GM18508 (cell line): ENCODE data around the gene ADAMTSL3.
"Not testable (repeated sequence)": the region's sequence is repeated elsewhere in the genome, so short reads cannot be mapped to it uniquely, and the experiment has no call there.

Experiments
- ATAC-seq: cut with Tn5 transposase; IDR thresholded peaks from one replicate; pipeline ENCODE4 v1.9.1; 2021; ENCODE audit warnings: moderate number of reproducible peaks; ENCODE audit not compliant: insufficient read depth, unreplicated experiment

ADAMTSL3 gene

DNA sequence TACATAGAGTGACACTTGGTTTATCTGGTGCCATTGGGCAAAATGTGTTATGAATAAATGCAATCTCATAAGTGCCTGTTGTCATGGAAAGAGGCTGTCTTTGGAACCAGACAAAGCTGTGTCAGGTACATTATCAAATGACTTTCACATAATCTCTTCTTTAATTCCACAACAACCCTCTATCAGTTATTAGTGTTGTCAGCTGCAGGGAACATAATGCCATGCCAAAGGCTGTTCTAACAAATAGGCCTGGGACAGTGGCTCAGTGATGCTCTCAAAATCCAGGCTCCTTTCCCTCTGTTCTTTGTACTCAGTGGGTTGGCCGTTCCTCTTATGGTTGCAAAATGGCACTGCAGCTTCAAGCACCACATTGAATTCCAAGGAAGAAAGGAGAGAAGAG is 91.8 kb downstream of the ADAMTSL3 start:
- ATAC-seq: no peak

DNA sequence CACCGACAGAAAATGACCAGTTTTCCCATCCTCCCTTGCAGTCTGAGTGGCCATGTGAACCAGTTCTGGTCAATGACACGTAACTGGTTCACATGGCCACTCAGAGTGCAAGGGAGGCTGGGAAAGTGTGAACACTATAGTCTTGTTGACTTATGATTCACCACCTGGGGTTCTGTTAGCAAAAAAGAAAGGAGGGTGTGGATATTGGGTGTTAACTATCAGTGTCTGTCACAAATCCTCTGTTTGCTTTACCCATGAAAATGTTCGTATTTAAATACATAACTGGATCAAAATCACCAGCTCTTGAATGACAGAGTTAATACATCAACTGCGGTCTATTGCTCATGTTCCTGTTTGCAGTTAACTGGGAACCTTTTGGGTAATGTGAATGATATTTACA is 92.3 kb downstream of the ADAMTSL3 start:
- no peak for ATAC-seq

DNA sequence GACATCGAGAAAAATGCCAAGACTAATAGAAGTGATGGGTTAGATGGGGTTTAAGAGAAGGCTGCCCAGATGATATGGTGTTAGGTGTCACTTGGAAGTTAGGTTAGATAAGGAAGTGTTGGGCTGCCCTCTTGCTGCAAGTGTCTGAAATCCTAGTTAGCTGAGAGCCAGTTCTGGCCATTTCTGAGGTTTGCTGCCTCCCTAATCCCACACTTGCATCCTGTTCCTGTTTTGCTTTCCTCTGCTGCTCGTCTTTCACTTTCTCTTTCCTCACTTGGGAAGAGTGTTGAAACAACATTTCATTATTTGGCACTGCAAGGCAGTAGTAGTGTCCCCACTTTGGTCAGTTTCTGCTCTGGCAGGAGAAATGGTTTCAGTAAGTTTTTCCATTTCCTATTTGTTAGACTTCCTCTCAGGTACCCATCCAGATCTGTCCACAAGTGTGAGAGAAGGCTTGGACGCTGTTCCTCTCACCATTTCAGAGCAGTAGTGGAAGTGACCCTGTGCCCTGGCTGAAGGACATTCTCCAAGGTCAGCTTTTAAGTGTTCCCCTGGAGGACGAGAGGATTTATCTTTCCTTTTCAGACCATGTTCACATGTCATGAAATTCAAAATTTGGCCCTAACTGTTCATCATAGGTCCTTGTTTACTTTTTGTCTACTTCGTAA is 93.3 kb downstream of the ADAMTSL3 start:
- no peak for ATAC-seq

DNA sequence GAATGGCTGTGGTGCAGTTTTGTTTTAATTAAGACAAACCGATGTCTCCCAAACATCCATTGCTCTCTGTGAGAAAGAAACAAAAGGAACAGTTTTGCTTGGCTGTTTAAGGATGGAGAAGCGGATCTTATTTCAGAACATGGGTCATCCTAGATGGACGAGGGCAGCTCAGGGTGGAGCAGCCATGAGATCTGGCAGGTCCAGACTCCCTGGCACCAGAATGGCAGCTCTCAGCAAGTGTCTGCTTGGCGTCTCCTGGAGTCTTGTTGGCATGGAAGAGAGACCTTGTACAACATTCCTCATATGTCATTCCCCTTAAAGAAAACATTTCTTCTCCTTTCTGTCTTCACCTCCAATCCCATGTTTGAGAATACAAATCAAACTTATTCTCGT is 93.8 kb downstream of the ADAMTSL3 start:
- no peak for ATAC-seq

DNA sequence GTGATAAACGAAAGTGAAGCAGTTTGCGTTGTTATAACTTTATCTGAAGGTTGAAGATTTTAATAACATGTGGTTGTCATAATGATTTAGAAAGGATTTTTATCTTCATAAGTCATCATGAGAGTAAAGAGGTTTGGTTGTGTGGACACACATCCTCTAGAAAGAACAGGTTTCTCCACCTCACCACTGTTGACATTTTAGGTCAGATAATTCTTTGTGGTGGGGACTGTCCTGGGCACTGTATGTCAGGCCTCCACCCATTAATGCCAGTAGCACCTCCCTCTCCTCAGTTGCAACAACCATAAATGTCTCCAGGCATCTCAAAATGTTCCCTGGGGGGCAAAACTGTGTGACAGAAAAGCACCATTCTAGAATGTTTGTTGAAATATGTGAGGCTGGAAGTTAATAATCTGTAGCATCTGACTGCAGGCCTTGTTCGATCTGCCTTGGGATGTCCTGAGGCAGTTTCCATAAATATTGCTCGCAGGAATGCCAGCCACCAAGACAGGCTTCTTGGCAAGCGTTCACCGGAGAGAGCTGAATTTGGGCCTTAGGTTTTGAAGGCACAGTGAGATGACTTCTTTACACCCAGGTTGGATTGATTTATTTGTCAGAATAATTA is 100.1 kb downstream of the ADAMTSL3 start:
- ATAC-seq: no peak

DNA sequence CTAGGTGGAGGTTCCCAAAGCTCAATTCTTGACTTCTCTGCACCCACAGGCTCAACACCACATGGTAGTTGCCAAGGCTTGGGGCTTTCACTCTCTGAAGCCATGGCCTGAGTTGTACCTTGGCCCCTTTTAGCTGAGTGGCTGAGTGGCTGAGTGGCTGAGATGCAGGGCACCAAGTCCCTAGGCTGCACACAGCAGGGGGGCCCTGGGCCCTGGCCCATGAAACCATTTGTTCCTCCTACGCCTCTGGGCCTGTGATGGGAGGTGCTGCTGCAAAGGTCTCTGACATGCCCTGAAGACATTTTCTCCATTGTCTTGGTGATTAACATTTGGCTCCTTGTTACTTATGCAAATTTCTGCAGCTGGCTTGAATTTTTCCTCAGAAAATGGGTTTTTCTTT is 103.4 kb downstream of the ADAMTSL3 start:
- ATAC-seq: not testable (repeated sequence)

DNA sequence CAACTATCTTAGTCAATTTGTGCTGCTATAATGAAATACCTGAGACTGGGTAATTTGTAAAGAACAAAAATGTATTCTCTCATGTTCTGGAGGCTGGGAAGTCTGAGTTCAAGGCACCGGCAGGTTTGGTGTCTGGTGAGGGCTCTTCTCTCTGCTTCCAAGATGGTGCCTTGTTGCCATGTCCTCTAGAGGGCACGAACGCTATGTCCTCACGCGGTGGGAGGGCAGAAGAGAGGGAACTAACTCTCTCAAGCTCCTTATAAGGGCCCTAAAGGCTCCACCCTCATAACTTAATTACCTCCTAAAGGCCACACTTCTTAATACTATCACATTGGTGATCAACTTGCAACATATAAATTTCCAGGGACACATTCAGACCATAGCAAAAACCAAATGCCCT is 108.4 kb downstream of the ADAMTSL3 start:
- ATAC-seq: no peak

DNA sequence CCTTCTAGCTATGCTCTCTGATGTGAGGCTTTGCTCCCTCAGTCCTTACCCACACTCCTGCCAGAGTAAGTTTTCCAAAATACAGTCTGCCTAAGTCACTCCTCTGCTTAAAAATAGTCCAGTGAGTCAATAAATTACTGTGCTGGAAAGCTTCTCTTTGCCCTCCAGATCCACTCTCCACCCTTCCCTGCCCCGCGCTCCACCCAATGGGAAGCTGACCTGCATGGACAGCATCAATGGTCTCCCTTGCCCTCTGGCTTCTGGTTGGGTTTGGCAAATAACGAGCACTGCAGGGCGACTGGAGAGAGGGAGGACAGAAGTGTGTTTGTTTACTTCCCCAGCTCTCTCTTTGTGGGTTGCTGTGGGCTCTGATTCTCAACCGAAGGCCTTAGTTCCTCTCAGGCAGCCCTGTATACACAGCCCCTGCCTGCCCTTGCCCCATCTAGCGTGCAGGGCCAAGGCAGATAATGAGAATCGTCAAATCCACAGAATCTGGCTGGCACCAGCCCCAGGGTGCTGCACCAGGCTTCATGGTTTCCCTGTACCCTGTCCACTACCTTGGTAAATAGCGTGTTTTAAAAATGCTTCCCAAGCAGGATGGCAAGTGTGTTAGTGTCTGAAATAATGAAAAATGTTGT is 110.4 kb downstream of the ADAMTSL3 start:
- ATAC-seq: no peak

DNA sequence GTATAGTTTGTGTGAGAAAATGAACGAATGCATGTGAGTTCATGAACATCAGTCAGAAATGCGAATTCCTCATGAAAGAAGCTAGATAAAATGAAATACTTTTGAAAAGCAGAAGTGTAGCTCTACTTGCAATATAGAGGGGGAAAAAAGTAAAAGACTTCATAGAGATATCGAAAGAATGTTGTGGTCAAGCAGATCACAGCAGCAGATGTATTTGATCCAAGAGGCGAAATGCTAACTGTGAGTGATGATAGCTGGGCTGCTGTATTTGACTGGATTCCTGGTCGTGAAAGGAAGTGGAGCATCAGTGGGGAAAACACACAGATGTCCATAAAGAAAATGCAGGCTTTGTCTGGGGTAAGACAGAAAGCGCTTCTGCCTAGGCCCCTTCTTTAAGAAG is 112.4 kb downstream of the ADAMTSL3 start:
- ATAC-seq: no peak

DNA sequence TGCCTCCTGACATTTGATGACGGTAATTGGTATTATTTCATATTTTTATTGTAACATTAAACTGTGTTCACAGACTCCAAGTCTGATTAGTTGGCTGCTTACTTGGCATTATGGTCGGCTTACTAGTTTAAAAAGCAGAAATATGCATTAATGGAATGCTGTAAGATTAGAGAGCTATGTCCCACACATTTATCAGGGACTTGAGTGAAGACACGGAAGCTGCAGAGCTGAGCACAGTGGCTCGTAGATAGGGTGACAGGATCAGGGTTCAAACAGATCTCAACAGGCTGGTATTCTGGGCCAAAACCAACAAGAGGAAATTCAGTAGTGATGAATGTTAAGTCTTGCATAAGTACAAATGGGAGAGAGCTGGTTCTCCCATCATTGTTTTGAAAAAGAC is 113.8 kb downstream of the ADAMTSL3 start:
- no peak for ATAC-seq

DNA sequence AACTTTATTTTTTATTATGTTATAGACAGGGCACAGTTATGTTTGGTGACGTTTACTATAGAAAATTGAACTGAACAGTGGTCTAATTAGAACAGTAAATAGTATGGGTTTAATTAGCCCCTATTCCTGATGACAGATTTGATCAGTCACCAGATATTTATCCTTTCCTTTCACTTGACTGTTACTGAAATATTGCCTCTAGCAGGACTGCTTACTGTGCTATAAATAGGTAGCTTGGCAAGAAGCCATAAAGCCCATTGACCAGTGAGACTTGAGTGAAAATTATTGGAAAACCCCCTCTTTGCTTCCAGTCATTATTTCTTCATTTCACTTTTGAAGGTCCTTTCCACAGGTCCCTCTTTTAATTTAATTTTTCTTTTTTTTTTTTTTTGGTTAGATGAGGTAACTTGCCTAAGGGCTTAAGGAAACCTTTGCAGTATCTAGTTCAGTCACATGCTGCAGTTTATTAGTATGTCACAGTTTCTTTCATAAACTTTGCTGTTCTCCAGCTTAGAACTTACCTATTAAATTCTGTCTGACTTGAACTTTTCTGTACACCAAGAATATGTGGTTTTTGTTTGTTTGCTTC is 115.6 kb downstream of the ADAMTSL3 start:
- no peak for ATAC-seq

DNA sequence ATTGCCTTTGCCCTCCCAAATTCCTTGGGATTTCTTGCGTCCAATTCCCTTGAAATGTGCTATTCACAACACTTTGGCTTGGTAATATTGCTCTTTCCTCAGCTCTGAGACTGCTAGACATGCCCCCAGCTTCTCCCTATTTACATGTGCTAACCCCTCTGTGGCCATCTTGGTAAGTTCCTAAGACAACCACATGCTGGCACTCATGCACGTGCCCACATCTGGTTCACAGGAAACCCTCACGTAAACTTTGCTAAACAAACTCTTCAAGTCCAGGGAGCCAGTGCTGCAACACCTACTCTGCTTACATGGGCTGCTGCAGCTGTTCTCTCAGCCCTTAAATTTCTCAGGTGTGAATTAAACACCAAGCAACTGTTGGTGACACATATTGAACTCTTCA is 121.8 kb downstream of the ADAMTSL3 start:
- no peak for ATAC-seq

DNA sequence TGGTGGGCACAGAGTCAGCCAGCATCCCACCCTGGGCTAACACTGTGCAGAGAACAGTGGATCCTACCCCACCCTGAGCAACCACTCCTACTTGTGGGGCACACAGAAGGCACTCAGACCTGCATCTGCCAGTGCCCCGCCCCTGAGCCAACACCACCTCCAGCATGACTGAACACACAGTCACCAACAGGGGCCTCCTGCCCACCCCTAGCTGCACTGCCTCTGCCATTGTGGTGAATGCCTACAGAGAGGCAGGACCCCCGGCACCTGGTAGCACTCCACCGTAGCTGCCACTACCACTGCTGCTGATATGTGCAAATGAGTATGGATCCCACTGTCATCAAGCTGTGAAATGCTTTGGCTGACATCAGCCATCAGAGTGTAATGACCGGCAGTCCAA is 123.1 kb downstream of the ADAMTSL3 start:
- ATAC-seq: no peak

DNA sequence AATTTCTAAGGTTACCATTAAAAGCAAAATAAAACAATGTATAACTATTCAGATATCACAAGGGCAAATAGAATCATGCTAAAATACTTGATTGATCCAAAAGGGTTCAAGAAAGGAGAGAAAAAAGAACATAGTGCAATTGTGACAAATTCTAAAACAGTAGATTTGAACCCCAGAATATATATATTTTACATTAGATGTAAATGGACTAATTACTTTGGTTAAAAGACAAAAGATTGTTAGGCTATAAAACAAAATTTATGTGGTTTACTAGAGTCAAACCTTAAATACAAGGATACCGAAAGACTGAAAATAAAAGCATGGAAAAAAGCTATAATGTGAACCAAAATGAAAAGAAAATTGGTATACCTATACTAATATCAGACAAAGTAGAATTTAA is 129.3 kb downstream of the ADAMTSL3 start:
- ATAC-seq: no peak

DNA sequence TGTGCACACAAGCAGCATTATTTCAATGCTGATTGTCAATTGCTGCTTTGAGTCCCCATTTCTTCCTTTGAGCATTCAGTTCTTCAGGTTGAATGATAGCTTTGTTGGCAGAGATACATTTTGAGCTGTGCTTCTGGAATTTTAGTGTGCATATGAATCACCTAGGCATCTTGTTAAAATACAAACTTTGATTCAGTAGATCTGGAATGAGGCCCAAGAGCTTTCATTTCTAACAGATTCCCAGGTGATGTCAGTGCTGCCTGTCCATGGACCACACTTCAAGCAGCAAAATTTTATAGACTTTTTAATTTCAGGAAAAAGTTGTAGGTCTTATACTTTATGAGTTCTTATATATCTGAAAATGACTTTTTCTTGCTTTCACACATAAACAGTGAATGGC is 131.1 kb downstream of the ADAMTSL3 start:
- ATAC-seq: no peak

DNA sequence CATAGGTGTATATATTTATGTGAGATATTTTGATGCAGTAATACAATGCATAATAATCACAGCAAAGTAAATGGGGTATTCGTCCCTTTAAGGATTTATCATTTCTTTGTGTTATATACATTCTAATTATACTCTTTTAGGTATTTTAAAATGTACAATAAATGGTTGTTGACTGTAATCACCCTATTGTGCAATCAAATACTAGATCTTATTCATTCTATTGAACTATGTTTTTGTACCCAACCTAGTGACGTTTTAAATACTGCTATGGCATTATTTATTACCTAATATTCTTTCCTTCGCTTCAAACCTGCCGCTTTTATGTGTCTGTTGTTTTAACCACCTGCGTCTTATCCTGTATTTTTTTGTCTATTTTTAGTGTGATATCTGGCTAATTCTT is 132.4 kb downstream of the ADAMTSL3 start:
- no peak for ATAC-seq

DNA sequence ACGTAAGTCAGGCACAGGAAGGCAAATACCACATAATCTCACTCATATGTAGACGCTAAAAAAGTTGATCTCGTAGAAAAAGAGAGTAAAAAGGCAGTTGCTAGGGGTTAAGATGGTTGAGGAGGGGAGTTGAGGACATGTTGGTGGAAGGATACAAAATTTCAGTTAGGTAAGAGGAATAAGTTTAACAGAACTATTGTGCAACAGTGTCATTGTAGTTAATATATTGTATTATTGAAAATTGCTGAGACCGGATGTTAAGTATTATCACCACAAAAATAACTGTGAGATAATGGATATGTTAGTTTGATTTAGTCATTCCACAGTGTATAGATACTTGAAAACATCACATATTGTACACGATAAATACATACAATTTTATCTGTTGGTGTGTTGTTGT is 139.1 kb downstream of the ADAMTSL3 start:
- ATAC-seq: no peak

DNA sequence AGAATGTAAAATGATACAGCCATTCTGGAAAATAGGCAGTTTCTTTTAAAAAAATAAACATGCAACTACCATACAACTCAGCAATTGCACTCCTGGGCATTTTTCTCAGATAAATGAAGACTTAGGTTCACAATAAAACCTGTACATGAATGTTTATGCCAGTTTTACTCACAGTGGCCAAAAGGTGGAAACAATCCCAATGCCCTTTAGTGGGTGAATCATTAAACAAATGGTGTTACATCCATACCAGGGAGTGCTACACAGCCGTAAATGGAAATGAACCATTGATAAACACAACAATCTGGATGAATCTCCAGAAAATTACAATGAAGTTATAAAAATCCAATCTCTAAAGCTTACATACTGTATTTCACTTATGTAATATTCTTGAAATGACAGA is 140.3 kb downstream of the ADAMTSL3 start:
- no peak for ATAC-seq

DNA sequence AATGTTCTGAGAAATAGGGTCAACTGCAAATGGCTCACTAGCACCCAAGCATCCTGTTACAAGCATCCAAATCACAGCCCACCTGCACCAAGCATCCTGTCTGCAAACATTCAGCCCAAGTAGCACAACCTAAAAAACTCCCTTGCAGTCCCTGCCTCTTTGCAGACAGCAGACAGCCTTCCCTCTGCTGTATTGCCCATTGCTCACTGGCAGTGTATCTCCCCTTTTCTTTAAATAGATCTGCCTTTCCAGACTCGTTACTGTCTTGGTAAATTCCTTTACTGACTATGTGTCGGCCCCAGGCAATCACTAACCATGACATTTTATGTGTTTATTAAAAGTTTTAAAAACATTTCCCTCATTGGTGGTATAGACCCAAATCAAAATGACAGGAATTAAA is 155.4 kb downstream of the ADAMTSL3 start:
- no peak for ATAC-seq

DNA sequence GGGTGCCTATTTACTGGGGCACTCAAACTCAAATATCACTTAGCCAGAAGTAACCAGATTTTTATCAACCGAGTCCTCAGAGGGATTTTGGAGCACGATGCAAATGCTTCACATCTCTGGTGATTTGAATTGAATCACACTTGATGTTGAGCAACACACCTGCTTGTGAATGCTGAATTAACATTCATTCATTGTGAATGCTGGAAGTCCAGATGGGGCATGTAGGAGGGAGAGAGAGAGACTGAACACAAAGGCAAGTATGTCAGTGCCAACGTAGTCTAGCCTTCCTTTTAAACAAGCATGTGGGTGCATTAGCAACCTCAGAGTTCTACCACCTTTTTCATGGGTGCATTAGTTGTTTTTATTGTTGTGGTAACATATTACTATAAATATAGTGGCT is 156.2 kb downstream of the ADAMTSL3 start:
- no peak for ATAC-seq

DNA sequence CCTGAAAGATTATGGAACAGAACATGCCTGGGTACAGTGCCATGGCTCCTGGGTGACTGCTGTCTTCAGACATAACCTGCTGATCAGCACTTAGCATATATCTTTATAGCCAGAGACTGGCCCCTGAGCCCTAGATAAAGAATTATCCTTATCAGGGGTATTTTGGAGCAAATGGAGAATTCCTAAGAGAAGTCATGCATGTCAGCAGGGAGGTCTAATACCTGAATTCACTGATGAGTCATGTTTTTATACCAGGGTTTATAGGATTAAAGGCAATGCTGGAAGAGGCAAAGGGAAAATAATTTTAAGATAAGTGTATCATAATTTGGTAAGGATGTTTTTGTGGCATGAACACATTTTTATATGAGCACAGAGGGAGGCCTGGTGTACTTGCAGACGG is 159.8 kb downstream of the ADAMTSL3 start:
- no peak for ATAC-seq

DNA sequence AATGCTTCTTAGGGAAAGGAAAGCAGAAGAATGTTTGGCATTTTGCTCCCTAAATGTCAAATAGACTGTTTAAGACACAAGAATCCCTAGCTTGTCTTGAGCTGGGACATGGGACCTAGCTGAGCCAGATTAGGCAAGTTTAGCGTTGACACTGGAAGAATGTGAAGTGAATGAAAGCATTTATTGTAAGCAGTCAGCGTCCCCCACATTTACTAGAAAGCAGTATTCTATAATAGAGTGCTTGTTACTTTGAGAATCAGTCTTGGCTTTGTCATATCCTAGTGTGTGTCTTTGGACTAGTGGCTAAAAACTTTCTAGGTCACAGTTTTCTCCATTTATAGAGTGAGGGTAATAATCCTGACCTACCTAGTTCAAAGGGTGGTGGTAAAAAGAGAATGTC is 161.6 kb downstream of the ADAMTSL3 start:
- no peak for ATAC-seq
